OCI-LY3 (cell line): Measurements from ENCODE around the gene PNLDC1.
"Not testable (repeated sequence)": the region's sequence is repeated elsewhere in the genome, so short reads cannot be mapped to it uniquely, and the experiment has no call there.

Experiments used
- H2AFZ ChIP-seq: fragments of 200-600, 300-600 bp; shearing (Covaris generic); 2 replicates; pipeline ENCODE4 v1.6.0; 2014; ENCODE audit warnings: antibody characterized with exemption, low read depth, low read length
- H3K27ac ChIP-seq: fragments of 200-600, 300-600 bp; sonication (generic); 2 replicates; pipeline ENCODE4 v1.5.1; 2014; ENCODE audit warnings: mild to moderate bottlenecking, low read length, moderate library complexity, mixed read lengths
- H3K27me3 ChIP-seq: fragments of 200-600, 300-600 bp; sonication (generic); 2 replicates; pipeline ENCODE4 v1.6.1; 2014; ENCODE audit warnings: low read depth, low read length, mixed read lengths
- H3K36me3 ChIP-seq: fragments of 200-600, 300-600 bp; sonication (generic); replicated peaks from 2 replicates; pipeline ENCODE3; 2014; ENCODE audit warnings: low read depth, low read length, mixed read lengths
- H3K4me1 ChIP-seq: fragments of 300-600, 200-600 bp; sonication (generic); 2 replicates; pipeline ENCODE4 v1.6.1; 2014; ENCODE audit warnings: low read length, mixed read lengths
- H3K4me2 ChIP-seq: fragments of 200-600, 300-600 bp; sonication (generic); 2 replicates; pipeline ENCODE4 v1.6.1; 2014; ENCODE audit warnings: low read length, mixed read lengths
- H3K4me3 ChIP-seq: fragments of 300-600, 200-600 bp; sonication (generic); 2 replicates; pipeline ENCODE4 v1.5.1; 2014; ENCODE audit warnings: antibody characterized with exemption, mild to moderate bottlenecking, low read length, moderate library complexity
- H3K79me2 ChIP-seq: fragments of 300-600, 200-600 bp; shearing (Covaris generic); 2 replicates; pipeline ENCODE4 v1.6.1; 2014; ENCODE audit warnings: mild to moderate bottlenecking, low read length, mixed read lengths
- H3K9ac ChIP-seq: fragments of 300-600, 200-600 bp; shearing (Covaris generic); 2 replicates; pipeline ENCODE4 v1.6.0; 2014; ENCODE audit warnings: mild to moderate bottlenecking, low read length, moderate library complexity
- H3K9me3 ChIP-seq: fragments of 200-600, 300-600 bp; shearing (Covaris generic); 2 replicates; pipeline ENCODE4 v1.6.1; 2014; ENCODE audit warnings: low read length, mixed read lengths; ENCODE audit not compliant: insufficient read depth
- H4K20me1 ChIP-seq: fragments of 200-600, 300-600 bp; sonication (generic); 2 replicates; pipeline ENCODE4 v1.6.1; 2016; ENCODE audit warnings: low read length, mixed read lengths; ENCODE audit not compliant: insufficient read depth
- CTCF ChIP-seq: fragments of 200-600, 300-600 bp; sonication (generic); IDR thresholded peaks from 2 replicates; pipeline ENCODE4 v1.5.1; 2014; ENCODE audit warnings: antibody characterized with exemption, low read length, low read depth
- EZH2phosphoT487 ChIP-seq: fragments of 200-600 bp; shearing (Covaris generic); IDR thresholded peaks from 2 replicates; pipeline ENCODE4 v1.6.1; 2018; ENCODE audit warnings: antibody characterized with exemption, mixed run types, low read depth

Gene PNLDC1

GRCh38 chr6:159844737-159845645 is 44.9 kb downstream of the PNLDC1 start:
- no peaks in the 10 kb centered on the region for H3K36me3 ChIP-seq
- H3K9ac ChIP-seq, result no peak overlapping the region
- H3K27ac ChIP-seq, result no peak overlapping the region
- H3K9me3 ChIP-seq, result no peaks in the 10 kb centered on the region
- no peak overlapping the region for H3K4me3 ChIP-seq
- H4K20me1 ChIP-seq, result no peaks in the 10 kb centered on the region
- no peak overlapping the region for H3K4me2 ChIP-seq
- no peak overlapping the region for H2AFZ ChIP-seq
- TF ChIP-seq EZH2phosphoT487, result no peak
- TF ChIP-seq CTCF, result no peak
- no peaks in the 10 kb centered on the region for H3K79me2 ChIP-seq
- H3K27me3 ChIP-seq, result no peaks in the 10 kb centered on the region
- H3K4me1 ChIP-seq, result no peaks in the 10 kb centered on the region

DNA sequence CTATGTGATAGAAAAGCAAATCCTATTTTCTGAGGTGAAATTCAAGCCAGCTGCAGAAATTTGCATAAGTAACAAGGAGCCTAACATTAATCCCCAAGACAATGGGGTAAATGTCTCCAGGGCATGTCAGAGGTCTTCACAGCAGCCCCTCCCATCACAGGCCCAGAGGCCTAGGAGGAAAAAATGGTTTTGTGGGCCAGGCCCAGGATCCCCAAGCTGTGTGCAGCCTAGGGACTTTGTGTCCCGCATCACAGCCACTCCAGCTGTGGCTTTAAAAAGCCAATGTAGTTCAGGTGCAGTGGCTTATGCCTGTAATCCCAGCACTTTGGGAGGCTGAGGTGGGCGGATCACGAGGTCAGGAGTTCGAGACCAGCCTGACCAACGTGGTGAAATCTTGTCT is 48.5 kb downstream of the PNLDC1 start:
- H3K27ac ChIP-seq, H4K20me1 ChIP-seq, H2AFZ ChIP-seq, H3K36me3 ChIP-seq, H3K4me2 ChIP-seq, H3K4me3 ChIP-seq, H3K4me1 ChIP-seq, H3K9ac ChIP-seq, H3K79me2 ChIP-seq, H3K27me3 ChIP-seq, H3K9me3 ChIP-seq: not testable (repeated sequence)

DNA sequence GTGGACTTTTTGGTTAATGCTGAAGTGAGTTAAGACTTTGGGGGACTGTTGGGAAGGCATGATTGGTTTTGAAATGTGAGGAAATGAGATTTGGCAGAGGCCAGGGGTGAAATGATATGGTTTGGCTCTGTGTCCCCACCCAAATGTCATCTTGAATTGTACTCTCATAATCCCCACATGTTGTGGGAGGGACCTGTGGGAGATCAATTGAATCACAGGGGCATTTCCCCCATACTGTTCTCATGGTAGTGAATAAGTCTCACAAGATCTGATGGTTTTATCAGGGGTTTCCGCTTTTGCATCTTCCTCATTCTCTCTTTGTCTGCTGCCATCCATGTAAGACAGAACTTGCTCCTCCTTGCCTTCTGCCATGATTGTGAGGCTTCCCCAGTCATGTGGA is 49.8 kb downstream of the PNLDC1 start:
- not testable (repeated sequence) for H2AFZ ChIP-seq, H3K9ac ChIP-seq, H3K4me1 ChIP-seq, H3K9me3 ChIP-seq, H3K4me3 ChIP-seq, H3K4me2 ChIP-seq, H3K27me3 ChIP-seq, H3K27ac ChIP-seq, H4K20me1 ChIP-seq, H3K79me2 ChIP-seq, H3K36me3 ChIP-seq

GRCh38 chr6:159852877-159853276 is 52.8 kb downstream of the PNLDC1 start:
- Histone ChIP-seq H3K27ac (no peak overlapping the region), H3K79me2 (no peaks in the 10 kb centered on the region), H4K20me1 (no peaks in the 10 kb centered on the region), H3K4me2 (peak overlapping the region; percentile 60), H3K27me3 (0 out of 2 replicates have a peak, but pooled peaks cover 4% of the 10 kb centered on the region), H3K9me3 (no peaks in the 10 kb centered on the region), H3K4me1 (no peaks in the 10 kb centered on the region), H2AFZ (peak overlapping the region; percentile 65; the same call in 1 of the 2 replicates), H3K4me3 (peak overlapping the region; percentile 26; the same call in 1 of the 2 replicates), H3K9ac (no peak overlapping the region), H3K36me3 (no peaks in the 10 kb centered on the region)
- TF ChIP-seq CTCF (peak; percentile 43), EZH2phosphoT487 (no peak)

DNA sequence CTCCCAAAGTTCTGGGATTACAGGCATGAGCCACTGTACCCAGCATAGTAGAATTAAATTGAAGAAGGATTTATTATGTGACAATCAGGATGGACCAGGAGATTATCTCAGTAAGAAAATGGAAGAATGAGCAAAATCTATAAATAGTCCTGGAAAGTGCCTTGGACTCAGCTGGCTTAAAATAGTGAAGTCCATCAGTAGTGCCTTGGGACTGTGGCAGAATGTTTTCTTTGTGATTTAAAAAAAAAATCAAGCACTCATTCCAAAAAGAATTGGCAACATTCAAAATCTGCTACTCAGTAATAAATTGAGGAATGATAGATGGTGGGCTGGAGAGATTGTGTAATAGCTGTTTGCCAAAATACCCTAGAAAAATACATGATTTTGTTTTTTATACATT is 53.7 kb downstream of the PNLDC1 start:
- Histone ChIP-seq H3K27me3 (0 out of 2 replicates have a peak, but pooled peaks cover 4% of the 10 kb centered on the region), H4K20me1 (no peaks in the 10 kb centered on the region), H3K4me2 (no peak overlapping the region)

More for the DNA sequence above, 53.7 kb downstream of the PNLDC1 start:
- Histone ChIP-seq H3K36me3 (no peaks in the 10 kb centered on the region), H3K4me3 (no peak overlapping the region), H3K9ac (no peak overlapping the region), H2AFZ (no peak overlapping the region), H3K79me2 (no peaks in the 10 kb centered on the region), H3K27ac (no peak overlapping the region), H3K9me3 (no peaks in the 10 kb centered on the region), H3K4me1 (no peaks in the 10 kb centered on the region)
- TF ChIP-seq CTCF, result no peak
- TF ChIP-seq EZH2phosphoT487, result no peak
